SU-DHL-6 (cell line): ENCODE measurements around the gene ERN1.

ENCODE experiments used
- EZH2phosphoT487 ChIP-seq: fragments of 200-600 bp; sonication (generic), shearing (Covaris generic); conservative IDR thresholded peaks from 2 replicates; pipeline ENCODE4 v1.6.1; 2018; ENCODE audit warnings: mild to moderate bottlenecking, antibody characterized with exemption, low read length, moderate library complexity, mixed read lengths
- TF ChIP-seq, protein P1 (sequence below): fragments of 200-600 bp; sonication (generic); IDR thresholded peaks from one replicate; pipeline ENCODE4 v1.5.1; 2017; ENCODE audit warnings: antibody characterized with exemption, mild to moderate bottlenecking, low read length, moderate library complexity; ENCODE audit not compliant: insufficient read depth, poor library complexity, severe bottlenecking

DNA sequence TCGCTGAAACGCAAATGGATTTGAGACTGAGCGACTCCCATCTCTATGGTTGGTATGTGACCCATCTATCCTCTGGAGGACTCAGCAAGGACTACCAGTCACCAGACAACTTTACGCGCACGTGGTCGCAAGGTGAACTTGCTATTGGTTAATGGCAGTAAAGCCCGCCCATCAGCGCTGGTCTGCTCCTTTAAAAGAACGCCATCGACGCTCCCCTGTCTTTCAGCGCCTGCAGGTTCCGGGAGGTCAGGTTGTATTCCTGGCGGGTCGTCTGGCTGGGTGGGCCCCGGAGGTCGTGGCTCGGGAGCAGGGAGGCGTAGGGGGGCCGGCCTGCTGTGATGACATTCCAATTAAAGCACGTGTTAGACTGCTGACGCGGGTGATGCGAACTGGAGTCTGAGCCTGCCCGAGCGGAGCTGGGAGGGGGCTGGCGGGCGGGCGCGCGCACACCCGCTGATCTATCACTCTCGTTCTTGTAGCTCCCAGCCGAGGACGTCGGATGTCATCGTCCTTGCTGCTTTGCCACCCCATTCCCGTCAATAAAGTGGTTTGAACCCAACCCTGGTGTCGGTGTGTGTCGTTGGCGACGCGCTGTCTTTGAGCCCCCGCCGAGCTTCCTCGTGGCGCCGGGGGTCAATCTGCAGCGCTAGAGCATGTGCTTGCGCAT, 15.9 kb upstream of the ERN1 start:
- TF ChIP-seq, protein P1, sequence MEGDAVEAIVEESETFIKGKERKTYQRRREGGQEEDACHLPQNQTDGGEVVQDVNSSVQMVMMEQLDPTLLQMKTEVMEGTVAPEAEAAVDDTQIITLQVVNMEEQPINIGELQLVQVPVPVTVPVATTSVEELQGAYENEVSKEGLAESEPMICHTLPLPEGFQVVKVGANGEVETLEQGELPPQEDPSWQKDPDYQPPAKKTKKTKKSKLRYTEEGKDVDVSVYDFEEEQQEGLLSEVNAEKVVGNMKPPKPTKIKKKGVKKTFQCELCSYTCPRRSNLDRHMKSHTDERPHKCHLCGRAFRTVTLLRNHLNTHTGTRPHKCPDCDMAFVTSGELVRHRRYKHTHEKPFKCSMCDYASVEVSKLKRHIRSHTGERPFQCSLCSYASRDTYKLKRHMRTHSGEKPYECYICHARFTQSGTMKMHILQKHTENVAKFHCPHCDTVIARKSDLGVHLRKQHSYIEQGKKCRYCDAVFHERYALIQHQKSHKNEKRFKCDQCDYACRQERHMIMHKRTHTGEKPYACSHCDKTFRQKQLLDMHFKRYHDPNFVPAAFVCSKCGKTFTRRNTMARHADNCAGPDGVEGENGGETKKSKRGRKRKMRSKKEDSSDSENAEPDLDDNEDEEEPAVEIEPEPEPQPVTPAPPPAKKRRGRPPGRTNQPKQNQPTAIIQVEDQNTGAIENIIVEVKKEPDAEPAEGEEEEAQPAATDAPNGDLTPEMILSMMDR, result no peak
- no peak for TF ChIP-seq EZH2phosphoT487
